Keratinocyte (primary cell): ENCODE data around the gene PARN. TPM values are rescaled to one million over a fixed set of nuclear protein-coding genes. Genes with fewer than 3 reads are reported as not detected.

ENCODE experiments used
- DNase-seq: peaks from one replicate; pipeline ENCODE4 v3.0.0-alpha.2; 2011; ENCODE audit warnings: low read depth, missing footprints, low spot score
- FAIRE-seq: peaks from 2 replicates; lab custom pipeline; 2011; peaks lifted over from hg19 to GRCh38; lab: Jason Lieb, UNC
- H2AFZ ChIP-seq: 2 replicates; pipeline ENCODE4 v1.6.0; 2012; ENCODE audit warnings: low read length, control low read depth, inconsistent platforms; ENCODE audit not compliant: control insufficient read depth
- H3K27ac ChIP-seq: 2 replicates; pipeline ENCODE4 v1.5.1; 2011; ENCODE audit warnings: low read length; ENCODE audit not compliant: control insufficient read depth, insufficient read depth
- H3K27me3 ChIP-seq: 3 replicates; pipeline ENCODE4 v1.6.0; 2011; ENCODE audit warnings: low read length; ENCODE audit not compliant: control insufficient read depth, insufficient read depth; ENCODE audit errors: extremely low read depth
- H3K36me3 ChIP-seq, 2 experiments: 2 replicates in 1 of 2; 3 replicates in 1 of 2; pipeline ENCODE4 v1.5.1; 2011; ENCODE audit warnings: low read length in 2 of 2, mild to moderate bottlenecking in 1 of 2; ENCODE audit not compliant: control insufficient read depth in 2 of 2, insufficient read depth in 2 of 2; ENCODE audit errors: extremely low read depth in 1 of 2
- H3K4me1 ChIP-seq: 3 replicates; pipeline ENCODE4 v1.5.1; 2011; ENCODE audit warnings: low read length; ENCODE audit not compliant: control insufficient read depth, insufficient read depth; ENCODE audit errors: extremely low read depth
- H3K4me2 ChIP-seq: 3 replicates; pipeline ENCODE4 v1.6.0; 2011; ENCODE audit warnings: low read depth, low read length; ENCODE audit not compliant: control insufficient read depth, insufficient read depth; ENCODE audit errors: extremely low read depth
- H3K4me3 ChIP-seq, 3 experiments: fragments of 200-600 bp in 1 of 3; sonication (generic) in 1 of 3; 2 replicates in 2 of 3; 3 replicates in 1 of 3; pipeline ENCODE4 v1.5.1; 2011 to 2016; ENCODE audit warnings: low read length in 3 of 3, mild to moderate bottlenecking in 3 of 3, control low read depth in 2 of 3, inconsistent platforms in 1 of 3, low read depth in 1 of 3, mixed read lengths in 1 of 3, mixed run types in 1 of 3, moderate library complexity in 1 of 3; ENCODE audit not compliant: control insufficient read depth in 2 of 3, insufficient read depth in 2 of 3; ENCODE audit errors: extremely low read depth in 1 of 3
- H3K79me2 ChIP-seq: 2 replicates; pipeline ENCODE4 v1.6.0; 2012; ENCODE audit warnings: low read length; ENCODE audit not compliant: control insufficient read depth, insufficient read depth
- H3K9ac ChIP-seq: 3 replicates; pipeline ENCODE4 v1.6.0; 2011; ENCODE audit warnings: low read length; ENCODE audit not compliant: control insufficient read depth, insufficient read depth; ENCODE audit errors: extremely low read depth
- H3K9me1 ChIP-seq: 3 replicates; pipeline ENCODE4 v1.6.0; 2011; ENCODE audit warnings: low read length; ENCODE audit not compliant: control insufficient read depth, insufficient read depth; ENCODE audit errors: extremely low read depth
- H3K9me3 ChIP-seq: 2 replicates; pipeline ENCODE4 v1.5.1; 2012; ENCODE audit warnings: low read depth, low read length; ENCODE audit not compliant: control insufficient read depth
- H4K20me1 ChIP-seq: 3 replicates; pipeline ENCODE4 v1.6.0; 2011; ENCODE audit warnings: low read length; ENCODE audit not compliant: control insufficient read depth, insufficient read depth; ENCODE audit errors: extremely low read depth
- EZH2 ChIP-seq: IDR thresholded peaks from one replicate; pipeline ENCODE4 v1.6.1; 2012; ENCODE audit warnings: inconsistent platforms, mild to moderate bottlenecking, low read length, moderate library complexity
- dilution Hi-C: fragments of 300-500 bp; cut with MboI; formaldehyde crosslinking; loops from one replicate; pipeline ENCODE4 v1.7.0; 2020; ENCODE audit warnings: low sequenced_read_pairs; ENCODE audit not compliant: extremely low pct_ligation_motif_present
- polyA plus RNA-seq, 5 experiments: library from polyadenylated mRNA; depleted of rRNA in 3 of 5; stranded (reverse) in 3 of 5; stranded (forward) in 1 of 5; unstranded in 1 of 5; fragments of >200 nt; gene quantifications; 1 replicate in 1 of 5; 2 replicates in 3 of 5; 3 replicates in 1 of 5; pipeline versions ENCODE4 v1.2.1 to v1.2.3, GENCODE V29; 2011 to 2012; ENCODE audit warnings: missing spikeins in 2 of 5, low read depth in 1 of 5, low replicate concordance in 1 of 5
- TF ChIP-seq, protein P1 (sequence below), 3 experiments: IDR thresholded peaks in 1 of 3; conservative IDR thresholded peaks in 1 of 3; optimal IDR thresholded peaks in 1 of 3; 2 replicates in 2 of 3; 3 replicates in 1 of 3; pipeline versions ENCODE3 to v1.5.1; 2011; ENCODE audit warnings: low read length in 3 of 3, mild to moderate bottlenecking in 3 of 3, moderate library complexity in 2 of 3, control low read depth in 1 of 3, inconsistent platforms in 1 of 3; ENCODE audit not compliant: insufficient read depth in 2 of 3; ENCODE audit errors: extremely low read depth in 1 of 3

PARN gene
- polyA plus RNA-seq, 1 donor (not counting 4 experiments of a cell fraction or from before 2014, with no cell fraction given) = 40.8 TPM

DNA sequence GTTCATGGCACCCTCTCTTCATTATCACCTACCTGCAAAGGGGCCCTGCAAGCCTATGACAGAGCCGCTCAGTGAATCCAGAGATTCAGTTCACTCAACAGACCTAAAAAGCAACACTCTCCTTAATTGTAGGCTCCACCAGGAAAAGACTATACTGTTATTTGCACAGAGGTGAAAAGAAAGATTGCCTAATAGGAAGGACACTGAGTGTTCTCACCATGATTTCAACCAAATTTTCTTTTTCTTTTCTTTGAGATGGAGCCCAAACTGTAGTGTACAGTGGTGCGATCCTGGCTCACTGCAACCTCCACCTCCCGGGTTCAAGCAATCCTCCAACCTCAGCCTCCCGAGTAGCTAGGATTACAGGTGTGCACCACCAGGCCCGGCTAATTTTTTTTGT, 104.5 kb downstream of the PARN start:
- peaks cover 38% of the 10 kb centered on the region for H3K4me1 ChIP-seq

DNA sequence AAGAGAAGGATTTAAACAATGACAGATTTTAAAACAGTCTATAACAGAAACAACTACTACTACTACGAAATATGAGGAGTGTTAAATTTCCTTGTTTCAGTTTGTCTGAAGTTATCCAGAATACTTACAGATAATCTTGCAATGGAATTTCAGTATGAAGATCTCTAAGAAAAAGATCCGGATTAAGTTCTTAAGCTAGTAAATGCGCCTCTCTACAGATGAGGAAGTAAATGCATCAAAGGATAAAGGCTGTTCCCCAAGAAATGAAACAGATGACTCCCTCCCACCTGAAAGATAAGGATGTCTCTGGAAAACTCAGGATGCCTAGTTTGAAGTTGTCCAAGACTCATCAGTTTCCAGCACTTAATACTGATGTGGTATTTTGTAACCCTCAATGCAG, 105.1 kb downstream of the PARN start:
- FAIRE-seq (no peak), DNase-seq (no peak)
- Histone ChIP-seq H4K20me1 (no peaks in the 10 kb centered on the region), H3K9ac (no peak overlapping the region), H3K36me3 (peaks cover 1 to 3% of the 10 kb centered on the region in 2 experiments), H3K79me2 (peaks cover 9% of the 10 kb centered on the region), H3K27ac (no peak overlapping the region), H3K4me2 (no peak overlapping the region), H2AFZ (no peak overlapping the region), H3K4me1 (peaks cover 38% of the 10 kb centered on the region), H3K9me3 (no peaks in the 10 kb centered on the region), H3K4me3 (no peak overlapping the region), H3K9me1 (no peaks in the 10 kb centered on the region), H3K27me3 (no peaks in the 10 kb centered on the region)
- dilution Hi-C loops = no loop called here
- TF ChIP-seq, protein P1, sequence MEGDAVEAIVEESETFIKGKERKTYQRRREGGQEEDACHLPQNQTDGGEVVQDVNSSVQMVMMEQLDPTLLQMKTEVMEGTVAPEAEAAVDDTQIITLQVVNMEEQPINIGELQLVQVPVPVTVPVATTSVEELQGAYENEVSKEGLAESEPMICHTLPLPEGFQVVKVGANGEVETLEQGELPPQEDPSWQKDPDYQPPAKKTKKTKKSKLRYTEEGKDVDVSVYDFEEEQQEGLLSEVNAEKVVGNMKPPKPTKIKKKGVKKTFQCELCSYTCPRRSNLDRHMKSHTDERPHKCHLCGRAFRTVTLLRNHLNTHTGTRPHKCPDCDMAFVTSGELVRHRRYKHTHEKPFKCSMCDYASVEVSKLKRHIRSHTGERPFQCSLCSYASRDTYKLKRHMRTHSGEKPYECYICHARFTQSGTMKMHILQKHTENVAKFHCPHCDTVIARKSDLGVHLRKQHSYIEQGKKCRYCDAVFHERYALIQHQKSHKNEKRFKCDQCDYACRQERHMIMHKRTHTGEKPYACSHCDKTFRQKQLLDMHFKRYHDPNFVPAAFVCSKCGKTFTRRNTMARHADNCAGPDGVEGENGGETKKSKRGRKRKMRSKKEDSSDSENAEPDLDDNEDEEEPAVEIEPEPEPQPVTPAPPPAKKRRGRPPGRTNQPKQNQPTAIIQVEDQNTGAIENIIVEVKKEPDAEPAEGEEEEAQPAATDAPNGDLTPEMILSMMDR (optimal IDR thresholded peaks at IDR 0.05 in 1 of 3, IDR thresholded peaks at IDR 0.05 in 1 of 3, conservative IDR thresholded peaks at IDR 0.05 in 1 of 3; ENCODE audit: extremely low read depth in 1 of 3, insufficient read depth in 2 of 3, low read length in 3 of 3) = no peak
- TF ChIP-seq EZH2 = no peak

More for the DNA sequence above, 104.5 kb downstream of the PARN start:
- H3K4me2 ChIP-seq = no peak overlapping the region
- no peaks in the 10 kb centered on the region for H3K9me3 ChIP-seq
- FAIRE-seq (no peak), DNase-seq (no peak)
- no peaks in the 10 kb centered on the region for H3K9me1 ChIP-seq
- H3K4me3 ChIP-seq = no peak overlapping the region
- dilution Hi-C loops = no loop called here
- H2AFZ ChIP-seq = no peak overlapping the region
- peaks cover 9% of the 10 kb centered on the region for H3K79me2 ChIP-seq
- TF ChIP-seq, protein P1 (optimal IDR thresholded peaks at IDR 0.05 in 1 of 3, IDR thresholded peaks at IDR 0.05 in 1 of 3, conservative IDR thresholded peaks at IDR 0.05 in 1 of 3; ENCODE audit: extremely low read depth in 1 of 3, insufficient read depth in 2 of 3, low read length in 3 of 3) = no peak
- no peak for TF ChIP-seq EZH2
- H3K27ac ChIP-seq = no peak overlapping the region
- H3K36me3 ChIP-seq = peaks cover 1 to 3% of the 10 kb centered on the region in 2 experiments
- H3K9ac ChIP-seq = no peak overlapping the region
- H4K20me1 ChIP-seq = no peaks in the 10 kb centered on the region
- no peaks in the 10 kb centered on the region for H3K27me3 ChIP-seq
